Measurements from ENCODE around the gene PRSS37.

DNA sequence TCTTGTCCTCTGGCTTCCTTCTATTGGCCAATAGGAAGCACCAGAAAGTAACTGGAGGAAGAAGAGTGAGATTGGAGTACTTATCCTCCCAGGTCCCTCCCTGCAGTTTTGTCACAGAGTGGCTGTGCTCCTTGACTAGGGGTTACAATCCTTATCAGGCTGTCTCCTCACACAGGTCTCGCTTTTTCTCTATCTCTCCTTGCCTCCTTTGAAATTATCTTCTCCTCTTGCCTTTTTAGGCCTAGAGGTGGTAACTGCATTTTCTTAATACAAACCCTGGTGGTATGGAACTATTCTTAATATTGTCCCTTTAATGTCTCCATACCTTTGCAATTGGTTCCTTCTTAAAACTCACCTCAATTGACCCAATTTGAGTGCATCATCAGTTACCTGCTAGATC is 2.7 kb downstream of the PRSS37 start:
- TF ChIP-seq, protein P1, sequence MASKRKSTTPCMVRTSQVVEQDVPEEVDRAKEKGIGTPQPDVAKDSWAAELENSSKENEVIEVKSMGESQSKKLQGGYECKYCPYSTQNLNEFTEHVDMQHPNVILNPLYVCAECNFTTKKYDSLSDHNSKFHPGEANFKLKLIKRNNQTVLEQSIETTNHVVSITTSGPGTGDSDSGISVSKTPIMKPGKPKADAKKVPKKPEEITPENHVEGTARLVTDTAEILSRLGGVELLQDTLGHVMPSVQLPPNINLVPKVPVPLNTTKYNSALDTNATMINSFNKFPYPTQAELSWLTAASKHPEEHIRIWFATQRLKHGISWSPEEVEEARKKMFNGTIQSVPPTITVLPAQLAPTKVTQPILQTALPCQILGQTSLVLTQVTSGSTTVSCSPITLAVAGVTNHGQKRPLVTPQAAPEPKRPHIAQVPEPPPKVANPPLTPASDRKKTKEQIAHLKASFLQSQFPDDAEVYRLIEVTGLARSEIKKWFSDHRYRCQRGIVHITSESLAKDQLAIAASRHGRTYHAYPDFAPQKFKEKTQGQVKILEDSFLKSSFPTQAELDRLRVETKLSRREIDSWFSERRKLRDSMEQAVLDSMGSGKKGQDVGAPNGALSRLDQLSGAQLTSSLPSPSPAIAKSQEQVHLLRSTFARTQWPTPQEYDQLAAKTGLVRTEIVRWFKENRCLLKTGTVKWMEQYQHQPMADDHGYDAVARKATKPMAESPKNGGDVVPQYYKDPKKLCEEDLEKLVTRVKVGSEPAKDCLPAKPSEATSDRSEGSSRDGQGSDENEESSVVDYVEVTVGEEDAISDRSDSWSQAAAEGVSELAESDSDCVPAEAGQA (IDR thresholded peaks at IDR 0.05; ENCODE audit: low read depth), result no peak
- TF ChIP-seq, protein P1 (CRISPR knock-in tag; IDR thresholded peaks at IDR 0.05; ENCODE audit: borderline replicate concordance), result no peak
- TF ChIP-seq MLLT10 (CRISPR knock-in tag; IDR thresholded peaks at IDR 0.05), result no peak
- TF ChIP-seq, protein P2, sequence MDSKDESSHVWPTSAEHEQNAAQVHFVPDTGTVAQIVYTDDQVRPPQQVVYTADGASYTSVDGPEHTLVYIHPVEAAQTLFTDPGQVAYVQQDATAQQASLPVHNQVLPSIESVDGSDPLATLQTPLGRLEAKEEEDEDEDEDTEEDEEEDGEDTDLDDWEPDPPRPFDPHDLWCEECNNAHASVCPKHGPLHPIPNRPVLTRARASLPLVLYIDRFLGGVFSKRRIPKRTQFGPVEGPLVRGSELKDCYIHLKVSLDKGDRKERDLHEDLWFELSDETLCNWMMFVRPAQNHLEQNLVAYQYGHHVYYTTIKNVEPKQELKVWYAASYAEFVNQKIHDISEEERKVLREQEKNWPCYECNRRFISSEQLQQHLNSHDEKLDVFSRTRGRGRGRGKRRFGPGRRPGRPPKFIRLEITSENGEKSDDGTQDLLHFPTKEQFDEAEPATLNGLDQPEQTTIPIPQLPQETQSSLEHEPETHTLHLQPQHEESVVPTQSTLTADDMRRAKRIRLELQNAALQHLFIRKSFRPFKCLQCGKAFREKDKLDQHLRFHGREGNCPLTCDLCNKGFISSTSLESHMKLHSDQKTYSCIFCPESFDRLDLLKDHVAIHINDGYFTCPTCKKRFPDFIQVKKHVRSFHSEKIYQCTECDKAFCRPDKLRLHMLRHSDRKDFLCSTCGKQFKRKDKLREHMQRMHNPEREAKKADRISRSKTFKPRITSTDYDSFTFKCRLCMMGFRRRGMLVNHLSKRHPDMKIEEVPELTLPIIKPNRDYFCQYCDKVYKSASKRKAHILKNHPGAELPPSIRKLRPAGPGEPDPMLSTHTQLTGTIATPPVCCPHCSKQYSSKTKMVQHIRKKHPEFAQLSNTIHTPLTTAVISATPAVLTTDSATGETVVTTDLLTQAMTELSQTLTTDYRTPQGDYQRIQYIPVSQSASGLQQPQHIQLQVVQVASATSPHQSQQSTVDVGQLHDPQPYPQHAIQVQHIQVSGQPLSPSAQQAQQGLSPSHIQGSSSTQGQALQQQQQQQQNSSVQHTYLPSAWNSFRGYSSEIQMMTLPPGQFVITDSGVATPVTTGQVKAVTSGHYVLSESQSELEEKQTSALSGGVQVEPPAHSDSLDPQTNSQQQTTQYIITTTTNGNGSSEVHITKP (CRISPR knock-in tag; IDR thresholded peaks at IDR 0.05; ENCODE audit: low read depth), result no peak
- TF ChIP-seq KDM1A (CRISPR knock-in tag; IDR thresholded peaks at IDR 0.05), result no peak
- no peak for TF ChIP-seq MAX (IDR thresholded peaks at IDR 0.05)
- TF ChIP-seq MXI1 (IDR thresholded peaks at IDR 0.05; ENCODE audit: borderline replicate concordance, low read depth, low read length), result no peak
- TF ChIP-seq ZNF329 (CRISPR knock-in tag; IDR thresholded peaks at IDR 0.05; ENCODE audit: low read depth), result no peak
- no peak for TF ChIP-seq CTCF (CRISPR knock-in tag; IDR thresholded peaks at IDR 0.05)
- no peak for TF ChIP-seq IKZF1 (IDR thresholded peaks at IDR 0.05)
- no peak for TF ChIP-seq JUNB (CRISPR knock-in tag; IDR thresholded peaks at IDR 0.05; ENCODE audit: borderline replicate concordance)
- no peak for TF ChIP-seq ELF4 (CRISPR knock-in tag; IDR thresholded peaks at IDR 0.05; ENCODE audit: borderline replicate concordance)
- TF ChIP-seq TBP (CRISPR knock-in tag; IDR thresholded peaks at IDR 0.05), result no peak
- TF ChIP-seq REST (IDR thresholded peaks at IDR 0.05; ENCODE audit: borderline replicate concordance in 1 of 2, low read depth in 1 of 2, low read length in 2 of 2), result no peak
- no peak for TF ChIP-seq ZNF264 (CRISPR knock-in tag; IDR thresholded peaks at IDR 0.05)

Measured in HepG2 (cell line).